GM21737 (cell line): ENCODE measurements around the gene MMP1.

Experiments used
- ATAC-seq: cut with Tn5 transposase; IDR thresholded peaks from one replicate; pipeline ENCODE4 v1.9.1; 2021; ENCODE audit warnings: mild to moderate bottlenecking, moderate library complexity; ENCODE audit not compliant: unreplicated experiment

The MMP1 gene

GRCh38 chr11:102798012-102798746 is at the start of gene MMP1:
TSS of gene MMP1 (minus strand) at chr11:102798160. CDS start at chr11:102798092, 68 bp downstream.
- no peak for ATAC-seq

GRCh38 chr11:102846292-102846691 is 48.3 kb upstream of the MMP1 start:
- no peak for ATAC-seq

DNA sequence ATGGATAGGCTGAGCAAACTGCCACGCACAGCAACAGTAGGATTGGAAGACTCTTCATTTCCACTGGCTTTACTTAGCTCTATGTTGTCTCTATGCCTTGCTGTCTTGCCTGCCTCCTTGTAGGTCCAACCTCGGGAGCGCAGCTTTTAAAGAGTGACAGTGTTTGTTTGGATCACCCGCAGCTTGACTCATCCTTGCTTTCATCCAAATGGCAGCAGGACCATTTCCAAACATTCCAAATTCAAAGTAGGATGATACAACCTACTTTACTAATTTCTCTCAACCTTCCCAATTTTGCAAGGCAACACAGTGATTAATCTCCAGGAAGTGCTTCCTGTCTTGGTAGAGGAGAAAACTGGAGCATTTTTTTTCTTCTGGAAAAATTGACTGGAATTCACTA is 45.5 kb upstream of the MMP1 start, which contains the start of gene MMP3:
Gene MMP3, minus strand, starts transcription at position 121 of the 400 bp plus-strand sequence. Its CDS starts 63 bp downstream, at position 58.
- no peak for ATAC-seq

DNA sequence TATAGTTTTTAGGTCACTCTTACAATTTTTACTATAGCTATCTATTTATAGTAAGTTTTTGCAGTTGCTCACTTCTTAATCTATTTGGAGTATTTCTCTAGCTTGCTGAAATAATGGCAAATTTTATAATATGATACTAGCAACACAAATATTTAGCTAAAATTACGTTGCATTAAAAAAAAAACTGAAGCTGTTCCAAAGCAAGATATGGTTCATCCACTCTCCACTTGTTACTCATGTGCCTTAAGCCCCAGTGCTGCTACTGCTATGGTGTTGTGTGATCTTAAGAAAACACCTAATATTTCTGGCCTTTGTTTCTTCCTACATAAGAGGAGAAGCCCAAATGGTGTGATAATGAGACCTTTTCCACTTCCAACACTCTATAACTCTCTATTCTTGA is 45.0 kb upstream of the MMP1 start:
- no peak for ATAC-seq

GRCh38 chr11:102840018-102840417 is 42.1 kb upstream of the MMP1 start:
- no peak for ATAC-seq

DNA sequence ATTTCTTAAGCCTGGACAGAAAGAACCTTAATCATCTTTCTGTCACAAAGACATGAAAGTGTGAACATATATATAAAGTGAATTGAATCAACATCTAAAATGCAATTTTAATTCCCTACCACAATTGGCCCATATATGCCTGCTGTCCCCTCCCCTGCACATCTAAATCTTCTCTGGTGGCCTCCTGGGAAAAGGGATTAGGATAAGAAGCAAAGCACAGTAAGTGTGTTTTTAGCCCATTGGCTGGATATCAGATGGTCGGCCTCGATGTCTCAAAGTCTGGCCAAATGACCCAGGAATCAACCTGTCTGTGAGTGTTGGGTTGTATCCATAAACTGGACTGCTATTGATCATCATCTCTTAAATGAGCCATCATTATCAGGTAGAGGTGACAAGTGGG is 39.7 kb upstream of the MMP1 start:
- ATAC-seq, result no peak

DNA sequence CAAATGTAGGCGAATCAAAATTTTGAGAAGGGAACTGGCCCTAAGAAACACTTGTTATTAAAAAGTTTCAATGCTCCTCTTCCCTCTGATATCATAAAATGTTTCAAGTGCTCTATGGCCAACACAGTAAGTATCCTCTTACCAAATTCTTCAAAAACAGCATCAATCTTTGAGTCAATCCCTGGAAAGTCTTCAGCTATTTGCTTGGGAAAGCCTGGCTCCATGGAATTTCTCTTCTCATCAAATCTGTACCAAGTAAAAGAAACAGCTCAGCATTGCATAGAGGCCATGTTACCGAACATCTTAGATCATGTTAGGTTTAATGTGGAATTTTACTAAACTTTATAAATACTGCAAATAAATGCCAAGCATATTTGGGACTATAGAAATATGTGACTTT is 39.2 kb upstream of the MMP1 start:
- no peak for ATAC-seq

DNA sequence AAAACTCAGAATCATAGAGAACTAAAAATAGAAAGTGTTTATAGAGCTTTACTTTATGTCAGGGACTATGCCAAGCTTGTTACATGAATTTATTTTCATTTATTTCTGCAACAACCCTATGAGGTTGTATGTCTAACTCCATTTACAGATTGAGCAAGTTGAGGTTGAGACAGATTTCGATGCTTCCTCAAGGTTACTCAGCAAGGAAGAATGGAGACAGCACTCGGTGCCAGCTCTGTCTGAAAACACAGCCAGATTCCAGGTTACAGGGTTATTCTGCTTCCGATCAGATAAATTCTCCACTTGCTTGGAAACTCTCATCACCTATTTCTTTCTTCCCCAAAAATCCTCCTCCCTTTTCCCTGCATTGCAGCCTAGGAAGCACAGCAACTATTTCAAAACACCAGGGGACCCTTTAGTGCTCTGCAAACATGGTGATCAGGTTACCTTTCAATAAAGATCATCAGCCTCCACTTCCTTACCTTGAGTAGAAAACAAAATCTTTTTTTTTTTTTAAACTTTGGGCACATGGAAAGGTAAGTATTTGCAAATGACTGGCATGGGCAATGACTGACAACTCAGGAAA is 38.4 kb upstream of the MMP1 start:
- no peak for ATAC-seq

GRCh38 chr11:102833731-102834130 is 35.8 kb upstream of the MMP1 start:
- ATAC-seq, result no peak

GRCh38 chr11:102832612-102833011 is 34.7 kb upstream of the MMP1 start:
- no peak for ATAC-seq

- ATAC-seq, result no peak
Observed at GRCh38 chr11:102831489-102832440, 33.8 kb upstream of the MMP1 start.

- no peak for ATAC-seq
Observed at GRCh38 chr11:102831128-102831488, 33.1 kb upstream of the MMP1 start.

DNA sequence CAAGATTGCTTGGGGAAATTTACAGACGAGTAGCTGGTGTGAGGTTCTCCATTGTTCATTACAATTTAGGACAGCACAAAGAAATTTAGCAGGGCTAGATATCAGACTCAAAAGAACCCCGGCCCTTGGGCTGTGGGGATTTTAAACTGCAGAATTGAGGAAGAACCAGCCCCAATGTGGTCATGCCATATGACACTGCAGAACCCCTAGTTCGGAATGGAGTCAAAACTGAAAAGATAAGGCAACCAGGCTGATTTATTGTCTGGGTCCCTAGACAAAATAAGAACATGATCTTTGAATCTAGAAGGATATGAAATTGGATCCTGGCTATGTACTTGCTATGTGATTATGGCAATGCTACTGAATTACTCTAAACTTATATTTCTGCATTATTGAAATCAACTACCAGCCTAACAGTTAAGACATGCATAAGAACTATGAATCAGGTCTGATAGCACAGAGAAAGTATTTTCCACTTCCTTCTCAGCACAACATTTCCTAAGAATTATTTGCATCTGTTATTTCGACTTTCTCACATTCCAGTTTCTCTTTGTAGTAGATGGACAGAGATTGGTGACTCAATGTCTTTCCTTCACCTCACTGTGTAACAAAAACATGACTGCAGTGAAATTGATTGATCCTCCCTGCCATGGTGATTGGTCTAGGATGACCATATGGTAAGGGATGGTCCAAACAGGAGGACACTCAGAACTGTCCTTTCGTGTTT is 32.2 kb upstream of the MMP1 start:
- ATAC-seq, result no peak

GRCh38 chr11:102829316-102830000 is 31.5 kb upstream of the MMP1 start:
- ATAC-seq, result no peak

DNA sequence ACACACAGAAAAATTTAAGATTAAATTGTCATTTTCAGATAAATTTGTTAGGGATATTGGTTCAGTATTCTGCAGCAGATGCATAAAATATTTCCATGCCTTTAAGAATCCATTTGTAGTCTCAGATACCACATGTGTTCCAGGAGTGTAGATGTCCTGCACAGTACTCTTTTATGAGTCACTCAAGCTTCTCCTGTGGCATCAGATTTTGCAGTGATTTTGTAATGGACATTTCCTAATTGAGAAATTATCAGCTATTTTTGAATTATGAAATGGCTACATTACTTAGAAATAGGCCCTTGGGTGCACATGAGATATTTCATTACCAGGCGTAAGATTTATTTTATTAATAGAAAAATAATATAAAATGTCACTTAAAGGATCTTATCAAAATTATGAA is 26.6 kb upstream of the MMP1 start:
- ATAC-seq, result no peak

- ATAC-seq, result no peak
Observed at GRCh38 chr11:102819491-102819890, 21.5 kb upstream of the MMP1 start.

DNA sequence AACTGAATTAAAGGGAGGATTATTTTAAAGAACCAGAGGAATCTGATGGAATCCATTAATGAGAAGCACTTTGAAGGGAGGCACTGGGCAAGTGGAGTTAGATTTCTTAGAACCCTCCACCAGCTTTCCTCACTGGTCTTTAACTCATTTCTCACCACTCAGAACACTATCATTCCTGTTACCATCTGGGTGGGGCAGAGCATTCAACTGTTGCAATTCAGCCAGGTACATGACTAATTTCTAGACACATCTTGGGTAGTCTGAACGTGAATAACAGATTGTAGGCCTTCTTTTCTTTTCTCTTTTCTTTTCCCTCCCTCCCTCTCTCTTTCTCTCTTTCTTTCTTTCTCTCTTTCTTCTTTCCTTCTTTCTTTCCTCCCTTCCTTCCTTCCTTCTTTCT is 15.5 kb upstream of the MMP1 start:
- no peak for ATAC-seq

GRCh38 chr11:102812188-102812587 is 14.2 kb upstream of the MMP1 start:
- no peak for ATAC-seq

GRCh38 chr11:102810950-102811660 is 13.1 kb upstream of the MMP1 start:
- ATAC-seq, result no peak

- ATAC-seq, result no peak
Observed at GRCh38 chr11:102809971-102810370, 12.0 kb upstream of the MMP1 start.
